Peyer's patch (tissue), 4 donors: Measurements from ENCODE around the gene MYO1H. TPM values are rescaled to one million over a fixed set of nuclear protein-coding genes. Genes with fewer than 3 reads are reported as not detected.

Experiments
- DNase-seq, 3 donors: peaks; one replicate each; pipeline ENCODE4 v3.0.0-alpha.2; 2017 to 2019
- H3K27ac ChIP-seq, 4 donors: fragments of 200-600 bp; sonication (generic); one replicate each; pipeline ENCODE4 v1.5.1; 2016 to 2019
- H3K27me3 ChIP-seq, 2 donors: fragments of 200-600 bp; sonication (generic); one replicate each; pipeline ENCODE4 v1.5.1; 2019
- H3K36me3 ChIP-seq, 3 donors: fragments of 200-600 bp; sonication (generic); one replicate each; pipeline ENCODE4 v1.5.1; 2016 to 2019
- H3K4me1 ChIP-seq, 4 donors: fragments of 200-600 bp; sonication (generic); one replicate each; pipeline ENCODE4 v1.5.1; 2016 to 2019
- H3K4me3 ChIP-seq, 4 donors: fragments of 200-600 bp; sonication (generic); 1 replicate in 3 of 4; 2 replicates in 1 of 4; pipeline ENCODE4 v1.5.1; 2016 to 2019; ENCODE audit warnings: mild to moderate bottlenecking in 1 of 4
- H3K9me3 ChIP-seq, 4 donors: fragments of 200-600 bp; sonication (generic); one replicate each; pipeline ENCODE4 v1.5.1; 2016 to 2019; ENCODE audit warnings: mild to moderate bottlenecking in 1 of 4
- POLR2A ChIP-seq, 2 donors: fragments of 450-650 bp; IDR thresholded peaks; one replicate each; pipeline ENCODE4 v1.5.1; 2017; ENCODE audit warnings: antibody characterized with exemption in 2 of 2, mild to moderate bottlenecking in 2 of 2, moderate library complexity in 2 of 2
- total RNA-seq, 4 donors: library from RNA; depleted of rRNA; stranded (reverse); fragments of >200 nt; gene quantifications; one replicate each; pipeline ENCODE4 v1.1.0, GENCODE V29; 2016
- TF ChIP-seq, protein P1 (sequence below), 6 experiments: fragments of 450-650 bp in 4 of 6; fragments of 200-600 bp in 2 of 6; sonication (generic) in 1 of 6; IDR thresholded peaks; one replicate each; pipeline ENCODE4 v1.5.1; 2017 to 2019; ENCODE audit warnings: antibody characterized with exemption in 6 of 6, mild to moderate bottlenecking in 3 of 6, moderate library complexity in 1 of 6

Gene MYO1H
- total RNA-seq, 4 donors from 2014 or later, result not detected

DNA sequence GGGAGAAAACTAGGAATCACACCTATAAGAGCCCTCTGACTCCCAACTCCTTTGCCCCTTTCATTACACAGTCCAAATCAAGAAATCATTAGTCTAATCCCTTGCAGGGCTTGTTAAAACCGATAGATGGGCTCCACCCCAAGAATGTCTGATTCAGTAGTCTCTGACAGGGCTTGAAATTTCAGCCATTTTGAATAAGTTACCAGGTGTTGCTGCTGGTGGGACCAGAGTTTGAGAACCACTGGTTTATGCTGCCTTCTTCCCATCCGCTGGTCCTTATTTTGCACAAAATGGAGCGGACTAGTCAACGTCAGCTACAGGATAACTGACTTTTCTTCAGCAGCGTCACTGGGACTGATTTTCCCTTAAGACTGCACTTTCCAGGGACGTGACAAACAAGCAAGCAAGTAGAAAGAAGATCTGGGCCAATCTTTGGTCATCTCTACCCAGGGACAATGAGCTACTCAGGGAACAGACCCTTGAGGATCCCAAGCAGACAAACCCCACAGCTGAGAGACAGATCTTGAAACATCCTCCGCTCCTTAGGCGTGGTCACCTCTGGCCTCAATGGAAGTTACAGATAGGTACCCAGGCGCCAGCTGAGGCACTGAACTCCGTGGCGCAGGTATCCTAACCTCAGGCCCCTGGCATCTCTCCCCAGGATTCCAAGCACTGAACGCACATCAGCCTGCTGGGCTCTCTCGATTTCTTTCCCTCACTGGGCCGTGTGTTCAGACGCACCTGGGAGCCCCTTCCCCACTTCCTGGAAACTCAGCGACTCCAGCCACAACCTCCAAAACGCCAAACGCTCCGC lies 128.5 kb downstream of the MYO1H start:
- peaks cover 3 to 33% (median 12%) of the 10 kb centered on the region in 4 donors for H3K4me1 ChIP-seq
- peak overlapping the region; percentile 91 to 95 (median 94) for H3K27ac ChIP-seq
- peak overlapping the region; percentile 79 to 97 (median 84) for H3K4me3 ChIP-seq
- H3K36me3 ChIP-seq, result no peaks in the 10 kb centered on the region
- no peaks in the 10 kb centered on the region for H3K9me3 ChIP-seq
- no peak for DNase-seq
- TF ChIP-seq, protein P1, sequence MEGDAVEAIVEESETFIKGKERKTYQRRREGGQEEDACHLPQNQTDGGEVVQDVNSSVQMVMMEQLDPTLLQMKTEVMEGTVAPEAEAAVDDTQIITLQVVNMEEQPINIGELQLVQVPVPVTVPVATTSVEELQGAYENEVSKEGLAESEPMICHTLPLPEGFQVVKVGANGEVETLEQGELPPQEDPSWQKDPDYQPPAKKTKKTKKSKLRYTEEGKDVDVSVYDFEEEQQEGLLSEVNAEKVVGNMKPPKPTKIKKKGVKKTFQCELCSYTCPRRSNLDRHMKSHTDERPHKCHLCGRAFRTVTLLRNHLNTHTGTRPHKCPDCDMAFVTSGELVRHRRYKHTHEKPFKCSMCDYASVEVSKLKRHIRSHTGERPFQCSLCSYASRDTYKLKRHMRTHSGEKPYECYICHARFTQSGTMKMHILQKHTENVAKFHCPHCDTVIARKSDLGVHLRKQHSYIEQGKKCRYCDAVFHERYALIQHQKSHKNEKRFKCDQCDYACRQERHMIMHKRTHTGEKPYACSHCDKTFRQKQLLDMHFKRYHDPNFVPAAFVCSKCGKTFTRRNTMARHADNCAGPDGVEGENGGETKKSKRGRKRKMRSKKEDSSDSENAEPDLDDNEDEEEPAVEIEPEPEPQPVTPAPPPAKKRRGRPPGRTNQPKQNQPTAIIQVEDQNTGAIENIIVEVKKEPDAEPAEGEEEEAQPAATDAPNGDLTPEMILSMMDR (IDR thresholded peaks at IDR 0.05), result no peak
- no peak for TF ChIP-seq POLR2A (IDR thresholded peaks at IDR 0.05)
- H3K27me3 ChIP-seq, result no peaks in the 10 kb centered on the region

DNA sequence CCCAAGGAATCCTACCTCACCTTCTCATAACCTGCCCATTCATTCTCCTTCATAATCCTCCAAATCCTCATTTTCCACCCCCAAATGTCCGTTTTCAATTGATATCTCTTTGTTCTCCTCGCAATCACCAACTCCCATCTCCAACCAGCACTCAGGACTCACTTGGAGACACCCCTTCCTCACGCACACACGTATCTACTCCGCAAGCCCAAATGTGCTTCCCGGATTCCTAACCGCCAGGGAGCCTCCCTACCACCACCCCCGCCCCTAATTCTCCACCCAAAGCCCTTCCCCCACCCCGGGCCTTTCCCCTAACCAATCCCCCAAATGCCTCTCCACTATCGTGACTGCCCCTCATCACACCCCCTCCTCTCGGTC lies 129.1 kb downstream of the MYO1H start:
- DNase-seq, result no peak
- no peak for TF ChIP-seq POLR2A (IDR thresholded peaks at IDR 0.05)
- TF ChIP-seq, protein P1 (IDR thresholded peaks at IDR 0.05), result no peak
- Histone ChIP-seq H3K36me3 (no peaks in the 10 kb centered on the region), H3K27me3 (no peaks in the 10 kb centered on the region), H3K9me3 (no peaks in the 10 kb centered on the region), H3K4me3 (peak overlapping the region; percentile 79 to 97 (median 84)), H3K27ac (peak overlapping the region; percentile 91 to 95 (median 94)), H3K4me1 (peaks cover 3 to 33% (median 12%) of the 10 kb centered on the region in 4 donors)

DNA sequence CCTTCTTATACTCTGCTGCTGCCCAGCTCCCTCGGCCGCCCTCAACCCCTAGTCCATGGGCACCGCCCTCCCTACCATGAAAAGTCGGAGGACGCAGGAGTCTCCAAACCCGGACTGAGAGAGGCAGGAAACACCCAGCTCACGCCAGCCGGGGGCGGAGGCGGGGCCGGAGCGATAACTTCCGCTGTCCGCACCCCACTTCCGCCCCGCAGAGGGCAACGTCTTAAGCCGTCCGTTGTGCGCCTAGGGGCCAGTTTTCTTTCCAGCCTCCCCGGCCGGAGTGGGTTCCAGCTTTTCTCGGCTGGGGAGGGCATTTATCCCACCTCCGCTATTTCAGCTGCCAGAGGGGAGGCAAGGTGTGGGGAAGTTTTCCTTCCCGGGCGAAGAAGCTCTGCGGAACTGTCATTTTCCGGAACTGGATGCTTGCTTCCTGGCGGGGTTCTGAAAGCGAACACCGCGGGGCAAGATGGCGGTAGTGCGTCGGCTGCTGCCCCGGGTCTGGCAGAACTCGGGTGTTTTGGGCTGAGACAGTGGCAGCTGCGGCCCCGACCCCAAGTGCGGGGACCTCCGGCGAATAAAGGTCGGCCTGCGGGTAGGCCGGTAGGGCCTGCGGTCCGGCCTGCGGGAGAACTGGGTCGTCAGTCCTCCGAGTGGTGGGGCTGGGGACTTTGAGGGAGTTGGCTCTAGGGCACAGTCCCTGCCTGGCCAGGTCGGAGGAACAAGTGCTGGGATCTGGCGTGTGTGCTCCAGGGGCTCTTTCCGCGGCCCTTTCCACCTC lies 129.7 kb downstream of the MYO1H start, which contains the start of the genes KCTD10 and UBE3B:
KCTD10 (minus strand) TSS at position 116 of the 778 bp plus-strand sequence; CDS start at position 78, 38 bp downstream.
UBE3B (plus strand) TSS at position 450 of the 778 bp plus-strand sequence. CDS start 5,918 bp downstream, outside the sequence.
- H3K27ac ChIP-seq, result peak within 1 kb of the TSS; percentile 91 to 95 (median 94)
- peak; percentile 80 to 93 (median 91) for DNase-seq
- H3K4me3 ChIP-seq, result peak within 1 kb of the TSS; percentile 79 to 97 (median 84)
- no peaks in the 10 kb centered on the region for H3K9me3 ChIP-seq
- TF ChIP-seq, protein P1 (IDR thresholded peaks at IDR 0.05), result peak in 2 of 6 experiments; percentile 32 to 36
- peak; percentile 32 to 40 for TF ChIP-seq POLR2A (IDR thresholded peaks at IDR 0.05)
- peaks cover 3 to 33% (median 12%) of the 10 kb centered on the region in 4 donors for H3K4me1 ChIP-seq
- H3K27me3 ChIP-seq, result no peaks in the 10 kb centered on the region
- H3K36me3 ChIP-seq, result no peaks in the 10 kb centered on the region

DNA sequence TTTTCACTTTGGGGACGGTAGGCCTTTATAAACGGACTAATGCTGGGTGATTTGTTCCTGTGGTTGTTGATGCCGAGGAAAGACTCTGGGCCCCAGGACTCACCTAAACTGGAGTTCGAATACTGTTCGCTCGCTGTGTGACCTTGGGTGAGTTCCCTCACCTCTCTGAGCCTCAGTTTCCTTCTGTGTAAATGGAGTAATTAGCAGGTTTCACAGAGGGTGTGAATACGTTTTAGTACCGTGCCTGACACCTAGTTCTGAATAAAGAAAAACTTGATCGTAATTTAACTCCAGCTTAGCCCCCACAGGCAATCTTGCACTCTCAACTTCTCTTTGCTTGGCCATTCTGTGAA lies 130.2 kb downstream of the MYO1H start:
- H3K27ac ChIP-seq, result peak overlapping the region; percentile 91 to 95 (median 94)
- no peak for TF ChIP-seq POLR2A (IDR thresholded peaks at IDR 0.05)
- TF ChIP-seq, protein P1 (IDR thresholded peaks at IDR 0.05), result no peak
- no peak for DNase-seq
- no peaks in the 10 kb centered on the region for H3K27me3 ChIP-seq
- peaks cover 0 to 5% (median 0%) of the 10 kb centered on the region in 3 donors for H3K36me3 ChIP-seq
- peak overlapping the region; percentile 79 to 97 (median 84) for H3K4me3 ChIP-seq
- no peaks in the 10 kb centered on the region for H3K9me3 ChIP-seq
- peaks cover 3 to 33% (median 12%) of the 10 kb centered on the region in 4 donors for H3K4me1 ChIP-seq

DNA sequence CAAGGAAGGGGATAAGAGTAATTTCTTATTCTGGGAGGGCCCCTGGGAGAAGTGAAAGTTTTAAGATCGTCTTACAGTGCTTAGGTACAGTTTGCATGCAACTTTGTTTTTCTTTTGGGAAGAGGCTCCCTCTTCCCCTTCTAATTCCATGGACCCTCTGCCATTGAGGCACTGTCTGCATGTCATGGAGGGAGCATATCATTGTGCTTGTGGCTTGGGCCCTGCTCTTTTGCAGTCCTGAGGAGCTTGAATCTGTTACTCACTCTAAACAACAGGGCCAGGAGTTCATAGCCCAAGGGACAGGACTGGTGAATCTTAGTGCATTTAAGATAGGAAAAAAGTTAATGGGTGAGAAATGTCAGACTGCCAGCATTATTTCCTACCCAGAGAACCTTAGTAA lies 132.1 kb downstream of the MYO1H start:
- no peaks in the 10 kb centered on the region for H3K9me3 ChIP-seq
- no peak for DNase-seq
- TF ChIP-seq, protein P1 (IDR thresholded peaks at IDR 0.05), result no peak
- no peak for TF ChIP-seq POLR2A (IDR thresholded peaks at IDR 0.05)
- no peak overlapping the region for H3K27ac ChIP-seq
- H3K36me3 ChIP-seq, result peaks cover 0 to 23% (median 0%) of the 10 kb centered on the region in 3 donors
- peaks cover 3 to 33% (median 12%) of the 10 kb centered on the region in 4 donors for H3K4me1 ChIP-seq
- H3K4me3 ChIP-seq, result no peak overlapping the region
- H3K27me3 ChIP-seq, result no peaks in the 10 kb centered on the region
